Kidney tubule cell (primary cell): ENCODE measurements around the gene PLCD1.
"Not testable (repeated sequence)": the region's sequence is repeated elsewhere in the genome, so short reads cannot be mapped to it uniquely, and the experiment has no call there.

Experiments used
- DNase-seq: peaks from one replicate; pipeline ENCODE4 v3.0.0-alpha.2; 2018; ENCODE audit warnings: low spot score

The PLCD1 gene

GRCh38 chr3:38000242-38000916, 29.1 kb downstream of the PLCD1 start:
- no peak for DNase-seq

DNA sequence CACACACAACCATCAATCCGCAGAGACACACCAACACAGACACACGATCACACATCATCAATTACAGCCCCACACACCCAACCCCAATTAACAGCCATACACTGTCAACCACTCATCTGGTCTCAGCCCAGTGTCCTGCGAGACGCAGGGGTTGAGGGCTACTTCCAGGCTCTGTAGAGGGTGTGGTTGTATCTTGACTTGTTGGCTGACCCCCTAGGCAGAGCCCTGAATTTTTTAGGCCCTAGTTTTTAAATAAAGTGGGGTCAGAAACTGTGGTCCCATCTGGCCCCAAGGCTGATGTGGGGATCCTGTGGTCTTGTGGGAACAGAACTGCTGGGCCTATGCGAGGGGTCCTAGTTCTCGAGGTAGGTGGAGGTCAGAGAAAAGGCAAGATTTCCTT, 29.6 kb downstream of the PLCD1 start:
- no peak for DNase-seq

DNA sequence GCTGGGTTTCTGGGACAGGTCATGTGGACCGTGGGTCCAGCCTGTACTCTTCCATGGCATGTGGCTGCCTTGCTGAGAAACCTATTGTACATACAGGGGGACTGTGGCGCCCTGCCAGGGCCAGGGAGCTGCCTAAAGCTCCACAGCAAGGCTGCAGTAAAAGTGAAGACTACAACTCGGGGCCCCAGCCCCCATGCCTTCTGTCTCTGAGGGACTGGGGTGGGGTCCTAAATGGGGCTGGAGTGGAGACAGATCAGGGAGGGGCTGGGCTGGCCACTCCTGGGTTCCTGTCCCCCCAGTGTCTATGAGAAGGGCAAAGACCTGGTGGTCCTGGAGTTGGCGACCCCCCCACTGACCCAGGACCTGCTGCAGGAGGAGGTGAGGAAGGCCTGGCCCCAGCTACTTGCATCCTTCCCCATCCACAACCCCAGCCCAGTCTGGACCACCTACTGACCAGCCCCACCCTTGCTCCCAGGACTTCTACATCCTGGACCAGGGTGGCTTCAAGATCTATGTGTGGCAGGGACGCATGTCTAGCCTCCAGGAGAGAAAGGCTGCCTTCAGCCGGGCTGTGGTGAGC, 31.6 kb downstream of the PLCD1 start:
- DNase-seq: no peak

GRCh38 chr3:37997342-37997741, 32.1 kb downstream of the PLCD1 start:
- DNase-seq: no peak

GRCh38 chr3:37996785-37997301, 32.6 kb downstream of the PLCD1 start:
- peak; percentile 89 for DNase-seq

GRCh38 chr3:37995652-37996641, 33.5 kb downstream of the PLCD1 start:
- DNase-seq: no peak

GRCh38 chr3:37994639-37994972, 34.8 kb downstream of the PLCD1 start:
- DNase-seq: no peak

- DNase-seq: peak; percentile 76
Observed at GRCh38 chr3:37993820-37994638, 35.4 kb downstream of the PLCD1 start.

DNA sequence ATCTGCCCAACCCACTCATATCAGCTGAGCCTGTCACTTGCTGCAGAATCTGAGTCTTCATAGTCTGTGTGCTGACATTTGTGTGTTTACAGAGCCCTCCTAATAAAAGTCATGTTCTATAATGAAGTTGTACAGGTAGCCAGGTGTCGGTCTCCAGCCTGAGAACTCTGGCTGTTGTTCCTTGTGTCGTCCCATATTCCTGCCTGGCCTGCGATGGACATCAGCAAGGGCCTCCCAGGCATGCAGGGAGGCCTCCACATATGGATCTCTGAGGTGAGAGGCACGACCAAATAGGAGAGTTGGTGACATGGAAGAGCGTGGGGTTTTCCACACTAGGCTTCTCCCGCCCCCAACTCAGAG, 36.0 kb downstream of the PLCD1 start:
- DNase-seq: no peak

GRCh38 chr3:37993067-37993455, 36.4 kb downstream of the PLCD1 start:
- no peak for DNase-seq

GRCh38 chr3:37992271-37993066, 37.0 kb downstream of the PLCD1 start:
- DNase-seq: peak; percentile 37

DNA sequence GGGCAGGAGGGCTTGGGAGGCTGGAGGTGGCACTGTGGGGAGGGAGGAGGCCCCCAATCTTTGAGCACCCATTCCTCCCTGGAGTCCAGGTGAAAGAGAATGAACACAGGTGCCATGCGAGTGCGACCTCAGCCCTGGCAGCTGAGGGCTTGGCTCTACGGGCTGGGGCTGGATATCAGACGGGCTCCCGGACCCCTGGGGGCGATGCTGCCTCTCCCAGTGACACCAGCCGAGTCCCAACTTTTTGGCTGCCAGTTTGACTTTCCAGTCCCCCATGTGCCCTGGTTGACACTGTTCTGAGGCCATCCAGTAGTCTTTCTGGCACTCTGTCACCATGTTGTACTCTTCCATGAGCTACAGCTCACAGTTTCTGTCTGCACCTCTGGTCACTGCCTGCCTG, 37.6 kb downstream of the PLCD1 start:
- no peak for DNase-seq

- DNase-seq: no peak
Observed at GRCh38 chr3:37991109-37991508, 38.3 kb downstream of the PLCD1 start.

DNA sequence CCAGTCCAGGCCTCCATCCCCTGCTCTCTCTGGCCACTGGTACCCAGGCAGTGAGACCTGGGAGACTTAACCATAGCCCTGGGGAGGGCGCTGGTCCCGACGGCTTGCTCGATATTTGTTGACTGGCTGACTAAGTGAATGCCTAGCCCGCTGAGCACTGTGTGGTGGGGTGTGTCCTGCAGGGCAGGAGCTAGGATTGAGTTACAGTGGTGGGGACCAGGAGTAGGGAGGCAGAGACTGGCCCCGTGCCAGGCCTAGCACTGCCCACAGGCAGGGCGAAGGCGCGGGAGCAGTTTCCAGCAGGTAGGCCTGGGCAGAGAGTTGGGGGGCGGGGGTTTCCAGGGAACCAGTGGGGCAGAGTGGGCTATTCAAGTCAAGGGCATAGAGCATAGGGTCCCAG, 38.9 kb downstream of the PLCD1 start, which contains the start of gene VILL:
TSS of gene VILL (plus strand) at position 260 of the 400 bp plus-strand sequence. CDS start 2,887 bp downstream, outside the sequence.
- peak; percentile 54 for DNase-seq

DNA sequence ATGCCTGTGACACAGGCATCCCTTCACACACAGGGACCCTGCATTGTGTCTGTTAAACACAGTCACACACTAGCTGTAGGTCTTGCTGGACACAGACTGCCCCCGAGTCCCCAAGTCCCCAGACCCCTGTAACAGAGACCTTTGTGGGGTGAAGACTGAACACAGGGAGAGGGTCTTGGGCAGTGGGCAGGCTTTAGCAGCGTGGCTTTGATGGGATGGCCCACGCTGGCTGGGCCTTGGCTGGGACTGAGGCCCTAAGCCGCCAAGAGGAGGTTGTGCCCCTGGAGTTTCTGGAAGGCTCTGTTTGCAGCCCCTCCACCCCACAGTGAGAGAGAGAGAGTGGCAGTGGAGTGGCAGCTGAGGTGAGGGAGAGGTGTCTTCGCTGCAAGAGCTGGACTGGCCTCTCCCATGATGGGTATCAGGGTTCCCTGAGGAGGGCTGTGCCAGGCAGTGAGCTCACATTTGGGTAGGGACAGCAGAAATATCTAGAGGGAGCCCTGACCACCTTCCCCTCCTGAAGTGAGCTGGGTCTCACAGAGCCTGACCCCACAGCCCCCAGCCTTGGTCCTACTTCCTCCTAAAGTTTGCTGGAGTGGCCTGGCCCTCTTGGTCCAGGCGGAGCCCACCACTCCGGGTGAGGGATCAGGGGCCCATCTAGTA, 39.5 kb downstream of the PLCD1 start:
- DNase-seq: no peak

DNA sequence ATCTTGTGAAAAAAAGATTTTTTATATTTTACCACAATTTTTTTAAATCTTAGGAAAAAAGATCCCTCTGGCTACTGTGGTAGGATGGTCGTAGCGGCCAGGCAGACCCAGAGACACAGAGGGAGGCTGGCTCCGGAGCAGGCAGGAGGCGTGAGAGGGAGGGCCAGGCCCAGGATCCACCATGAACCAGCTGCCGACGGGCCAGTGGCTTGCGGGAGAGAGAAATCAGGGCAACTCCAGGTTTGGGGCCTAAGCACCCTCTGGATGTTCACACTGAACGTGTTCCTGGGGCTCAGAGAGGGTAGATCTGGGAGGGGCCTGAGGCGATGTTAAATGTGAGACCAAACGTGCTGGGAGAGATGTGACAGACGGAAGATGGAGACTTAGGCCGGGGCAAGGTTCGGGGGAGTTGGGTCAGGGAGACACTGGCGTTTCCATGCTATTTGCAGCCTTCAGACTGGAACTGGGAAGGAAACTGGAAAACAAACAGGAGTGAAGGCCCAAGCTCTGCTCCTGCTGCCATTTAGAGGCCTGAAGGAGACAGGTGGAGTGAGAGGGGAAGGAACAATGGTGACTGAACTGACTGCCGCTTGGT, 40.4 kb downstream of the PLCD1 start:
- no peak for DNase-seq

- not testable (repeated sequence) for DNase-seq
Observed at GRCh38 chr3:37988376-37988775, 41.1 kb downstream of the PLCD1 start.

- DNase-seq: no peak
Observed at GRCh38 chr3:37987751-37988179, 41.7 kb downstream of the PLCD1 start.

DNA sequence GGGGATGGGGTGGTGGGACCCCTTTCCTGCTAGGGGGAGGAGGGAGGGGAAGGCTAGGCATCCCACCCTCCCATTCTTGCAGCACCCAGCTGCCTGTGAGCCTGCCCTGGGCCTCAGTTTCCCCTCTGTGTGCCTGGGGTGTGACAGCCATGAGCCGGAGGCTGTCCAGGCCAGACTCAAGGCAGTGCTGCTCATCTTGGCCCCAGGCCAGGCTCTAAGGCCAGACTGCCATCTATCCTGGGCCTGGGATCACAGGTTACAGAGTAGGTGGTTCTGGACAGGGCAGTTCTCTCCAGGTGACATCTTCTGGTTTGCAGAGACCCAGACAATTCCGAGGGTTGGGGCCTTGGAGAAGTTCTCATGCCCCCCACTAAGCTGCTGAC, 42.1 kb downstream of the PLCD1 start:
- no peak for DNase-seq
